GM18505 (cell line): ENCODE results near the gene PACRG.
"Not testable (repeated sequence)": the region's sequence is repeated elsewhere in the genome, so short reads cannot be mapped to it uniquely, and the experiment has no call there.

Experiments used
- ATAC-seq: cut with Tn5 transposase; IDR thresholded peaks from one replicate; pipeline ENCODE4 v1.9.1; 2021; ENCODE audit not compliant: unreplicated experiment
- POLR2A ChIP-seq: IDR thresholded peaks from 4 replicates; pipeline ENCODE4 v1.6.1; 2011; ENCODE audit warnings: borderline replicate concordance; ENCODE audit not compliant: insufficient read depth, insufficient read length; ENCODE audit errors: extremely low read depth

PACRG gene

GRCh38 chr6:163310096-163310972 lies 582.6 kb downstream of the PACRG start:
- no peak for TF ChIP-seq POLR2A
- ATAC-seq: no peak

GRCh38 chr6:163310973-163311383 lies 583.2 kb downstream of the PACRG start:
- TF ChIP-seq POLR2A: no peak
- ATAC-seq: no peak

- TF ChIP-seq POLR2A: no peak
- ATAC-seq: no peak
Observed at GRCh38 chr6:163311830-163312229, 584.1 kb downstream of the PACRG start.

GRCh38 chr6:163313566-163313965 lies 585.8 kb downstream of the PACRG start:
- ATAC-seq: no peak

GRCh38 chr6:163313981-163314380 lies 586.2 kb downstream of the PACRG start:
- no peak for TF ChIP-seq POLR2A
- ATAC-seq: no peak

More at GRCh38 chr6:163313566-163313965, 585.8 kb downstream of the PACRG start:
- TF ChIP-seq POLR2A: no peak

- TF ChIP-seq POLR2A: no peak
- ATAC-seq: no peak
Observed at GRCh38 chr6:163314791-163315470, 587.2 kb downstream of the PACRG start.

GRCh38 chr6:163316866-163317495 lies 589.2 kb downstream of the PACRG start:
- ATAC-seq: not testable (repeated sequence)

- no peak for ATAC-seq
- no peak for TF ChIP-seq POLR2A
Observed at GRCh38 chr6:163318071-163318786, 590.5 kb downstream of the PACRG start.

- ATAC-seq: no peak
- no peak for TF ChIP-seq POLR2A
Observed at GRCh38 chr6:163319609-163320366, 592.0 kb downstream of the PACRG start.

GRCh38 chr6:163320402-163320801 lies 592.6 kb downstream of the PACRG start:
- no peak for TF ChIP-seq POLR2A
- ATAC-seq: no peak

- ATAC-seq: no peak
- TF ChIP-seq POLR2A: no peak
Observed at GRCh38 chr6:163320804-163321203, 593.0 kb downstream of the PACRG start.

- no peak for TF ChIP-seq POLR2A
- no peak for ATAC-seq
Observed at GRCh38 chr6:163321717-163322116, 593.9 kb downstream of the PACRG start.
